RPMI7951 (cell line): ENCODE data around the gene CDK5RAP2. TPM values are rescaled to one million over a fixed set of nuclear protein-coding genes. Genes with fewer than 3 reads are reported as not detected.
"Not testable (repeated sequence)": the region's sequence is repeated elsewhere in the genome, so short reads cannot be mapped to it uniquely, and the experiment has no call there.

Source experiments
- DNase-seq: peaks from one replicate; pipeline ENCODE4 v3.0.0-alpha.2; 2012; ENCODE audit warnings: low read depth
- total RNA-seq: library from RNA; depleted of rRNA; stranded (reverse); fragments of >200 nt; shearing (Covaris generic); gene quantifications from 2 replicates; pipeline ENCODE4 v1.2.3, GENCODE V29; 2014

CDK5RAP2 gene
- total RNA-seq, 1 experiment from 2014 or later = 42.1 TPM

DNA sequence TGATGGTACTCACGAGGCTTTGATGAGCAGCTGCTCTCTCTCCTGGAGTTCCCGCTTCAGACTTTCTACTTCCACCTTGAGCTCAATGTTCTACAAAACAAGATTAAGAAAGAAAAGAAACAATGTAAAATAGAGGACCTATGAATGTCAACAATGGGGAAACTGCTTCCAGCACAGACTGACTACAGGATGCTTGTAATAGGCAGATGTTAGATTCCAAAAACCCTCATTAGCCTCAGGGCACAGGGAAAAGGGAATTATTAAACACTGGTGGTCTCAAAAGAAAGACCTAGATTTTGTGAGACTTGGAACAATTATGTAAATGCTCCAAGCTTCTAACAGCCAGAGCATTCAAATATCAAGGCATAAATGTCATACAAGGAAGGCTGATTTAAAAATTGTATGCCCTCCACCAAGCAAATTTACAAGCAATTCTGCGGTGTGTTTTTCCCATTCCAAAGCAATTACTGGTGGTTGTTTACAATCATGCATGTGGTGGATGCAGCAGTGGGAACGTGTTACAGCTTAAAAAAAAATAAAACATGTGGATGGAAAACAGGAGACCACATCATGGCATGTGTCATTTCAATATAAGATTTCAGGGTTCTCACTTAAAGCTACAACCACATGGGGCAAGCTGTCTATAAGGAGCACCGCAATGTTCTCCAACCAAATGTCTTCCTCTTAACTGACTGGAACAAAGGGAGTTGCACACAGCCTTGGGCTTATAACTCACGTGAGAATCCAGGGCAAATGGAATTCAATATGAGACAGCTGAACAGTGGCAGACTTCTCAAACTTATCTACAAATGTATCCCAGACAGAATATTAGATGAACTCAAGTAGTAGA, 34.0 kb downstream of the CDK5RAP2 start:
- peak; percentile 6 for DNase-seq

DNA sequence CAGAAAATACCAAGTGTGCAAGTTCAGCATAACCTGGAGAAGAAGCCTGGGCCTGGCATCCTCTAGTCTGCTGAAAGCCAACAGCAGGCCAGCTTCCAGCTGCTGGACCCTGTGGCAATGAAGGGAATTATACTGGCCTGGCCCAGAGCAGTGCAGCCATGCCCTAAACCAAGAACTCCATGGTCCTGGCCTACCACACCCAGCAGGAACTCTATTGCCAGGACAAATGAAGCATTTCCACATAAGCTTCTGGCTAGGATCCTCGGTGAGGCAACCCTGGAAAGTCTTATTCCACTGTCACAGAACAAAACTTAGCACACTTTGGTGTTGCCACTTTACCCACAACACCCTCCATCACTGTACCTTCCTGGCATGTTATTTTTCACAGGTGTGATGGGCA, 35.5 kb downstream of the CDK5RAP2 start:
- DNase-seq = no peak

DNA sequence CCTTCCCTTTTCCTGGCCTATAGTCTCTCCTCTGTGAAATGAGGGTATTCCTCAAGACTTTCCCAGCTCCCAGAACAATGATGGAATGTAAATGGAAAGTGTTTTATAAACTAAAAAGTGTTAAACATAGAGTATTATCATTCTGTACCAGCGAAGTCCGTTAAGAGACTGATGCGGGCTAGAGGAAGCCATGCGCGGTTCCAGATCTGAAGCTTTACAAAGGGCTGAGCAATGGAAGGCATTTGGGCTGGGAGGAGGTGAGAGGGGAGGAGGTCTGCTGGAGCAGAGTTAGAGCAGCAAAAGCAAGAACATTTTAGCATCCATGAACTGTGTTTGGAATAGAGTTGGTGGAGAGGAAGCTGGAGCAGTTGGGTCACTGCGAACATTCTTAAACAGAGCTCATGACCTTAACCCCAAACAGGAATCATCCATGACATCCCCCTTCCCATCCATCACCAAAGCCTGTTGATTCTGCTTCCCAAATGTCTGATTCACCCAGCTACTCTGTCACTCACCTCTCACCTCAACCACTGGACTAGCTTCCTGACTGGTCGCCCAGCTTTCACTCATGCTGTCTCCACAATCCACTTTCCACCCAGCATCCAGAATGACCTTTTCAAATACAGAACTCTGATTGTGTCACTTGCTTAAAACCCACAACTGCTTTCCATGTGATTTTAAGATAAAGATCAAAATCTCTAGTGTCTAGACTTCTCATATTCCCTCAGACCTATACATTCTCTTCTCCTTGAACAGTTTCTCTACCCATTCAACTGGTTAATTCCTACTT, 37.1 kb downstream of the CDK5RAP2 start:
- peak; percentile 5 for DNase-seq

DNA sequence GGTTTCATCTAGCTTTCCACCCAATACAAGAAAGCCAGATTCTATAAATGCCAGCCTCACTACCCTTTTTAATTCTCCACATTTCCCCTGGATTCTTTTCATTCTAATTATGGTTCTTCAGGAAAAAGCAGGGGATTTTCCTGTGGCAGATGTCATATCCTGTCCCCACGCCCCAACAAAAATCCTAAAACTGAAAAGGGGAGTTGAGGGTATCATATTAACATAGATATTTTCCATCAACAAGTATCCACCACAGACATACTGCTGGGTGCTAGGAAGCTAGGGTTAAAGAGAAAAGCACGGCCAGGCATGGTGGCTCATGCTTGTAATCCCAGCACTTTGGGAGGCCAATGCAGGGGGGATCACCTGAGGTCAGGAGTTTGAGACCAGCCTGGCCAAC, 38.0 kb downstream of the CDK5RAP2 start:
- DNase-seq = no peak

DNA sequence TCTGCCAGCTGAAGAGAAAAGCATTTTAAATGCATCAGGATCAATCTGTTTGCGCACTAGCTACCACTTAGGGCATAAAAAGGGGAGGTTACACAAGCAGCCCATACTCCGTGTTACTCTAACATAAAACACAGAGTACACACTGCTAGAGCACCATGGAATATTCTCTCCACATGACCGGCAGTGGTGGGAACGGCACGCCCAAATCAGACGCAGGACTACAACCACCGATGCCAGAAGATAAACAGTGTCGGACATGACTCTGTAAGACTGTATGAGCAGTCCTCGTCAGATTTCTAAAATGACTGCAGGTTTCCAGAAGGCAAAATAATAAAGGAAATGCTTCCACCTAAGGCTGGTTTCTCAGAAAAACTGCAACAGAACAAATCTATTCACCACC, 40.0 kb downstream of the CDK5RAP2 start:
- no peak for DNase-seq

DNA sequence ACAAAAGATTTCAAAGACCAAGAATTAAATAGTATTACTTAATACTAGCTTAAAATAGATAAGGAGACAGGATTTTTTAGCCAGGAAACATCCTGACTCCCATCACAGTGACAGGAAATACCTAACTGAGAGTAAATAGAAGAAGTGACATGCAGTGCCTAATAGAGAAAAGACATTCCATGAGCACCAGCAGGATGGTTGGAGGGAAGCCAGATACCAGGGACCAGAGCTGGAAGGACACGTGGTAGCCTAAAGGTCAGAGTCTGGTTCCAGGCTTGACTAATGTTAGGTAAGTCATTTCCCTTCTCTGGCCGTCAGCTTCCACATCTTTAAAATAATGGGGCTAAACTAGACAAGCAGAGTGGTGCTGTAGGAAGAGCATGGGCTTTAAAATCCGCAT, 41.6 kb downstream of the CDK5RAP2 start:
- DNase-seq = peak; percentile 10

DNA sequence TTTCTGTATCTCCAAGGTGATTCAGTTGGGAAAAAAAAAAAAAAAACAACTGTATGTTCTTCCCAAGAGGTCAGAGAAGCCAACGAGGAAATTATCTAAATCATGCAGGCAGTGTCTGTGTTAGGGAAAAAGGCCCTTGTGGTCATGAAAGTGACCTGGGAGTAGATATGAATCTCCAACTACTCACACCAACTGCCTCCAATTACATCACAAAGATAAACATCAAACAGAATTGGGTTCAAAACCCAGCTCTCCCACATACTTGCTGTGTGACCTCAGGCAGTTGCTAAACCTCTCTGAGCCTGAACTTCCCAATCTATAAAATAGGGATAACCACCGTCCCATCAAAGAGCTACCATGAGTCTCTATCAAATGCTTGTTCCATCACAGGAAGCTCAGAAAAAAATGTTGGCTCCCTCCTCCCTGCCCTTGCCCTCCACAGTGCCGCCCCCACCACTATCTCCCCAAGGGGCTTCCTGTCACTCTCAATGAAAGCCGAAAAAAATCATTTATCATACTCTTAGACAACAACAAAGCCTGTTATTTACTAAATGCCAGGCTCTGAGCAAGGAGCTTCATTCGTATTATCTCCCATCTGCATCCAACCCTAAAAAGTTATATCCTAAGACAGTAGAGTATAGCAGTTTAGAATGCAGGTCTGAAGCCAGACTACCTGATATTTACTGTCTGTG, 42.9 kb downstream of the CDK5RAP2 start:
- no peak for DNase-seq

DNA sequence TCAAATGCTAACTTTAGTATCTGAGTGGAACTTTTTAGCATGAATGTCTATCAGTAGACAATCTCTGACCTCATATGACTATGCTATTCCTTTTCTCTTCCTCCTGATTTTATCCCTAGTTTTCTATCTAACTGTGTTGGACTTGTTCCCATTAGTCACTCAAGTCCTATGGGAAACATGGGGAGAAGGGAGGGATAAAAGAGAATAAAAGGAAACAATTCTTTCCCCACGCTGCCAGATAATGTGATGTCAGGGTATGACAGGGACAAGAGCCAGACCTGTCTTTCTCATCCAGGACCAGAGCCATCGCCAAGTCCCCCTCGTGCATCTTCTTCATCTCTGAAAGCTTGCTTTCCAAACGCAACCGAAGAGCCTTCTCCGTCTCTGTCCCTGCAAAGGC, 43.9 kb downstream of the CDK5RAP2 start:
- DNase-seq = no peak

DNA sequence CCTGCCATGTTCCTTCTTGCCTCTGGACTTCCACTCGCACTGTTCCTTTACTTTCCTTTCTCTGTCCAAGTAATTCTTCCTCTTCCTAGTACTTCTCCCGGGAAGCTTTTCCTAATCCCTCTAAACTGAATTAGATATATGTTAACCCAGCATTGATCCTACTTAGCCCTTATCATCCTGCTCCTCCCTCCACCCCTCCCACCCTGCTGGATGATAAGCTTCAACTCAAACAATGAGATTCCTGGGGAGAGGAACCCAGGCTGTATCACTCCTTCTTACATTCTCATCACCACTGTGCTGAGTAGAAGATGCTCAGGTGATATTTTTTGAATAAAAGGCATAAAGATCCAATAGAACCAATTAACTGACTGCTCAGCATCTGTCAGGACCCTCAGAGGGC, 45.7 kb downstream of the CDK5RAP2 start:
- DNase-seq = no peak

DNA sequence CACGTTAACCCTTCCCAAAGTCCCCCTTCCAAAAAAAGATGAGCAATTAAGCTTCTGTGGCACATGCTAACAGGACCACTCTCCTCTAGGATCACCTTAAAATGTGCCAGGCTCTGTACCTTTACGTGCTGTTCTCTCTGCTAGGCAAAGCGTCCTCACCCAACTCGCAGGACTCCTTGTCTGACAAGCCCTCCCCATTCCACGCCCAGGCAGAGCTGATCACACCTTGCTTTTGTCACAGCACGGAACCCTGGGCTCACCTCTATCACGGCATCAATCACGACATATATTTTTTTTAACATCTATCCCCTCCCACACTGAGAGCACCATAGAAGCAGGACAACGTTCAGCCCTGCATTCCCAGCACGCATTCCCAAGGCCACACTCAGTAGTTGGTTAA, 47.1 kb downstream of the CDK5RAP2 start:
- no peak for DNase-seq

DNA sequence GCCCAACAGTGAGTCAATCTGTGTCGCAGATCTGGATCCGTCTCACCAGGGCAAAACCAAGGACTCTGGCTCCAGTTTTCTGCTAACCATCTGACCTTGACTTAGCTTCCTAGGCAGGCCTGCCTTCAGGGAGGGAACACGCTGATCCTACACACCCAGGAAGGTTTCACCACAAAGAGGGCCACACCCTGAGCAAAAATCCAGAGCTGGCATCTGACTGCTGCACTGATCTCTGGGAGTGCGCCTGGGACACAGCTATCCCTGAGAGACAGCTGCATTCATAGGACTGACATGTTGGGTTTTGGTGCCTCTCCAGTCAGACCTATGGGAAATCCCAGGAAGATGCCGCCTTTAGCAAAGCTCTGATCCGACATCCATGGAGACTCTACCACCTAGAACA, 47.5 kb downstream of the CDK5RAP2 start:
- peak; percentile 73 for DNase-seq

DNA sequence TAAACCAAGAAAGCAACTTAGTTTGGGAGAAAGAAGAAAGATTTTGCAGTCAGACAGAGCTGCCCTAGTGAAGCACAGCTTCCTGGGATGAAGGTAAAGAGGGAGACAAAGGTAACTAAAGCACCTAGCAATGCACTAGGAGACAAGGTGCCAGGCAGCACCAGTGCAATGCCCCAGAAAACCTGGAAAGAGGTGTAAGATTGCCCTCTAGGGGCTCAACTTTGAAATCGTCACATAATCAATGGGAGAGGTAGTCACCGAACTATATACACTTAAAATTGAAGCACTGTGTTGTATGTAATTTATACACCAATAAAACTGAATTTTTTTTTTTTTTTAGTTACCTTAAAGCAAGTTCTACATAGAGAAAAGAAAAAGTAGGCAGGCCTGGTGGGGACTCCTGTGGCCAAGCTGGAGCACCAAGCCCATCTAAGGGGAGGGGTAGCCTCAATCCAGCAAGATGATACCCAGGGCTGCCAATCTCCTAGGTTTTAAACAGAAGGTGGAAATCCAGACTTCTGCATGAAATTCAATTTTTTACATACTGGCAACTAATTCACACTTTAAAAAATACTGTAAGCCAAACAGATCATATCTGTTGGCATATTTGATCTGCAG, 48.2 kb downstream of the CDK5RAP2 start:
- peak; percentile 17 for DNase-seq

DNA sequence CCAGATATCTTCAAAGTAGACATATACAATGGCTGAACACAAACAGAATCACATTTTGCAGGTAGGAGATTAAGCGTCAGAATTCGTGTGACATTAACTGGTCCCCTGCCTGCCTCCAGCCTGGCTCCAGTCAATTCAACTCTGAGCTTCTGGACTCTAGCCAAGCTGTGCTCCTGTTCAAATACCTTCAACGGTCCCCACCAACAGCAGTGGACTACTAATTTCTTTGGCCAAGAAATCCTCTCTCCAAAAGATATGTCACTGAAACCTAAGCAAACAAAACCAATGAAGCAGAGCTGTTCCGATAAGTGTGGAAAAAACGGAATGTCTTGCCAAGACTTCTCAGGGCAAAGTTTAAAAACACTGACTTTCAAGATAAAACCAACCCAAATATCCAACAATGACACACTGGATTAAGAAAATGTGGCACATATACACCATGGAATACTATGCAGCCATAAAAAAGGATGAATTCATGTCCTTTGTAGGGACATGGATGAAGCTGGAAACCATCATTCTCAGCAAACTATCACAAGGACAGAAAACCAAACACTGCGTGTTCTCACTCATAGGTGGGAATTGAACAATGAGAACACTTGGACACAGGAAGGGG, 49.6 kb downstream of the CDK5RAP2 start:
- DNase-seq = not testable (repeated sequence)

DNA sequence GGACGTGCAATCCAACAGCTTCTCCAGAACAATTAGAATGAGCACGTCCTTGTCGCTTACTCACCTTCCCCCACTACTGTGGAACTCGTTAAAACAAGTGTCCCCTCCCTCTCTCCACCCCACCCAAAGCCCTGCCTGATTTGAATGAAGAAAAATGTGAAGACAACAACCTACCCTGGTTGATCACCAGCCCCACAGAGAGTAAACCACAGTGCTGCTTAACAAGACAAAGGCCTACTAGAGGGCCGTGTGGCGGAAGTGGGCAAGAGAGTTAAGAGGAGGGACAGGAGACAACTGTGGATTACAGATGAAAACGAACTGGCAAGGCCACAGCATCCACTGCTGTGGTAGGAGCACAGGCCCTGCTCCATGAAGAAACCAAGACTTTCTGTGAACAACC, 51.1 kb downstream of the CDK5RAP2 start:
- no peak for DNase-seq

DNA sequence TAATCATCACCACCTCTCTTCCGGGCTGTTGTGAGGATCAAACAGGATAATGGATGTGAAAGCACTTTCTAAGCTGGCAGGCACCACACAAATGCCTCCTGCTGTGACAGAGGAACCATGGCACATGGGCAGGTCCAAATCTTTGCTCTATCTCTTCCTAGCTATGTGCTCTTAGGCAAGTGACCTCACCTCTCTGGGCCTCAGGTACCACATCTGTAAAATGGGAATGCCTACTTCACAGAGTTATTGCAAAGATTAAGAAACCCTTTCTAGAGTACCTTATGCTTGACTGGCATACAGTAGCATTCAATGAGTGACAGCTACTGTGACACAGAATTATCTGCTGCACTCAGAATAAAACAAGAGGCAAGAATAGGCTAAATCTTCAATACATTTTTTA, 51.6 kb downstream of the CDK5RAP2 start:
- DNase-seq = no peak

DNA sequence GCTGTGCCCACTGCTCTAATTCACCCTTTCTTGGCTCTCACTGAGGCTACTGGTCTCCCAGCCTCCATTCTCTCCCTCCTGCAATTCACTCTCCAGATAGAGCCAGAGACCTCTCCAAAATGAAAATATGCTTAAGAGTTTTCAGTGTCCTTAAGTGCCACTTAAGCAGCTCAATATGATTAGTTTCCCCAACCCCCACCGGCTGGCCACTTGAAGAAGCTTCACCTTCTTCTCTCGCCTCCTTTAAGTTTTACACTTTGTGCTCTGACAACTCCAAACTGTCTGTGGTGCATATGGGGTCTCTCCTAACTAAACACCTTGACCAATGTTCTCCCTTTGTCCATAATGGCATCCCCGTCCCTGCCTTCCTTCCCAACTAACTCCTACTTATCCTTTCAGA, 53.4 kb downstream of the CDK5RAP2 start:
- DNase-seq = no peak

DNA sequence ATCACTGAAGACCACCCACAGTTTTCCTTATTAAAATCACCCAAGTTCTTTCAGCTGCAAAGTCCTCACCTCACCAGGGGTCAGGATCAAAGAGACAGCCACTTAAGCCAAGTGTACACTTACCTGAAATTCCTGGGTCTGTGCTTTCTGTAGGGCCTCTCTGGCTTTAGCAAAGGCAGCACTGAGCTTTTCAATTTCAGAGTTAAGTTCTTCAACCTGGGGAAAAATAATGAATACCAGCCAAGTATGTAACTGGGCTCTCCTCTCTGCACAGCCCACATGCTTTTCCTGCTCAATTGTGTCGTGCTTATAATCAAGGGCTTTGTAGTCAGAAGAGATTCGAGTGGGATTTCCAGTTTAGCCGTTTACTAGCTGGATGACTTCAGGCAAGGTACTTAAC, 55.1 kb downstream of the CDK5RAP2 start:
- no peak for DNase-seq

DNA sequence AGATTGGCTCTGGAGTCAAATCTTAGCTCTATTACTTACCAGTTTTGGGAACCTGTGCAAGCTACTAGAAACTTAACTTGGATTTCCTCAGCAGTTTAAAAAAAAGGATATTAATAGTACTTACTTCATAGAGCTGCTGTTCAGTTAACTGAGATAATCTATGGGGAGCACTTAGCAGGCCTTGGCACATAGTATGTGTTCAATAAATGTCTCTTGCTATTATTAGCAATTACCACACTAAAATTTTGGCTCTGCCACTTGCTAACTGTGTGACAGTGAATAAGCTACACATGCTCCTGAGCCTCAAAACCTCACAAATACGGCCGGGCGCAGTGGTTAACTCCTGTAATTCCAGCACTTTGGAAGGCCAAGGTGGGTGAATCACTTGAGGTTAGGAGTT, 55.9 kb downstream of the CDK5RAP2 start:
- DNase-seq = no peak

DNA sequence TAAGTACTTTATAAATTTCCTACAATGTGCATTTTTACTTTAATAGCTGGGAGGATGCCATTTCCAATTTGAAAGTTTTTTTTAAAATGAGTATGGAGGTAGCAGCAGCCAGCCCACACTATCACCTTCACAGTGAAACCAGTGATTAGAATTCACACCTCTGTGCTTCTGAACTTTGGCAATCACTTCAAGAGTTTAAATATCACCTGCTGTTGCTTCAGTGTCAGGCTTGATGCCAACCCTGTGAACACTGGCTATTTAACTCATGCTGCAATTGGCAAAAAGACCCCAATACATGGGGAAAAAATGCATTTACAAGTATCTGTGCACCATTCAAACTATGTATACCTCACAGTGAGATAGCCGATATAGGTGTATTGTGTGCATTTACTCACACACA, 57.4 kb downstream of the CDK5RAP2 start:
- no peak for DNase-seq

DNA sequence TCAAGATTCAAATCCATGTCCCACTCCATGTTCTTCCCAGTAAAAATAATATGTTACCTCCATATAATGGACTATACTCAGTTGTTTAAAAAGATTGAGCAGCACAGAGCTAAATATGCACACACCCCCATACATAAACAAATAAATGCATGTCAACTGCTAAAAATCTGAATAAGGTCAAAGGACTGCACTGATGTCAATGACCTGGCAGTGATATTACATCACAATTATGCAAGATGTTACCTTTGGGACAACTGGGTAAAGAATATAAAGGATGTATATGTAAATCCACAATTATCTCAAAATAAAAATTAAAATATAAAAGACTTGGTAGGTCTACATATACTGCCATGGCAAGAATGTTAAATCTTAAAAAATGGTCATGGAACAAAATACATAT, 57.9 kb downstream of the CDK5RAP2 start:
- no peak for DNase-seq

DNA sequence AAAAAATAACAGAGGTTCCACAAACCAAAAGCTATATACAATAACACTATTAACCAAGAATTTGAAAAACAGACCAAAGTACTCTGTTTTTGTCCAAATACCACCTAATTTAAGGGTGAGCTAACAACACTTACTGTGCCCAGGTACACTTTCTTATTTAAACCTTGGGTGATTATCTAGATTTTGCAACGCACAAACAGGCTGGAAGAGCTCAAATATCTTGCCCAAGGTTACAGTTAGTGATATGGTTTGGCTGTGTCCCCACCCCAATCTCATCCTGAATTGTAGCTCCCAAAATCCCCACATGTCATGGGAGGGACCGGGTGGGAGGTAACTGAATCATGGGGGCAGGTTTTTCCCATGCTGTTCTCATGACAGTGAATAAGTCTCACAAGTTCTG, 58.9 kb downstream of the CDK5RAP2 start:
- DNase-seq = no peak

DNA sequence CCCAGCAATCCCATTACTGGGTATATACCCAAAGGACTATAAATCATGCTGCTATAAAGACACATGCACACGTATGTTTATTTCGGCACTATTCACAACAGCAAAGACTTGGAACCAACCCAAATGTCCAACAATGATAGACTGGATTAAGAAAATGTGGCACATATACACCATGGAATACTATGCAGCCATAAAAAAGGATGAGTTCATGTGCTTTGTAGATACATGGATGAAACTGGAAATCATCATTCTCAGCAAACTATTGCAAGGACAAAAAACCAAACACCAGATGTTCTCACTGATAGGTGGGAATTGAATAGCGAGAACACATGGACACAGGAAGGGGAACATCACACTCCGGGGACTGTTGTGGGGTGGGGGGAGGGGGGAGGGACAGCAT, 64.0 kb downstream of the CDK5RAP2 start:
- DNase-seq = not testable (repeated sequence)
